ENCODE measurements around the gene ZDHHC9.
A peak's percentile ranks its signal among the peaks of the same experiment; 100 is the strongest.

The ZDHHC9 gene

GRCh38 chrX:129773649-129774458 lies 69.8 kb downstream of the ZDHHC9 start:
- no peak for DNase-seq (ENCODE audit: low read depth, low spot score)
- no peak overlapping the region for H3K4me3 ChIP-seq (ENCODE audit: low read length)

DNA sequence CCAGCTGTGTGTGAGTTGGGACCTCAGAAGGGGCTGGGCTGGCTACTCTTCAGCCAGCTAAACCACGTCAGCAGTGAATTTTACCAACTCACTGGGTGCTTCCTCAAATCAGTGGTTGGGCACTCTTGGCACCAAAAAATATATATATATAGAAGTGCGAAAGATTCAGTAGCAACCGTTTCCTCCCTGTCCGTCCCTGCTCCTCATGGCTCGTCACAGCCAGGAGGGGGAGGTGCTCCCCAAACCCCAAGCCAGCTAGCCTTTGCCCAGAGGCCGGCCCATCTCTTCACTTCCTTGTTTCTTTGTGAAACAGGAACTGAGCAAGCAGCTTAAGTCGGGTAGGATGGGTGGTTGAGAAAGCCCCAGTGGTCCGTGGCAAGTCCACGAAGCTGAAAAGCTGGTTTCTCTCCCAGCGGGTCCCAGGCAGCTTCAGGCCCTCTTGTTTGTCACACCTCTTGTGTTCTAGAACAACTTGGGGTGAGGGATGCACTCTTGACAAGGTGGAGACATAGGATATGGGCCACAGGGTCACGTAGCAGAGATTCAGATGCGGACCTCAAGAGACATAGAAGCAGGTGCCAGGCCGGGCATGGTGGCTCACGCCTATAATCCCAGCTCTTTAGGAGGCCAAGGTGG lies 70.8 kb downstream of the ZDHHC9 start:
- no peak overlapping the region for H3K4me3 ChIP-seq (ENCODE audit: low read length)
- DNase-seq (ENCODE audit: low read depth, low spot score) = no peak

DNA sequence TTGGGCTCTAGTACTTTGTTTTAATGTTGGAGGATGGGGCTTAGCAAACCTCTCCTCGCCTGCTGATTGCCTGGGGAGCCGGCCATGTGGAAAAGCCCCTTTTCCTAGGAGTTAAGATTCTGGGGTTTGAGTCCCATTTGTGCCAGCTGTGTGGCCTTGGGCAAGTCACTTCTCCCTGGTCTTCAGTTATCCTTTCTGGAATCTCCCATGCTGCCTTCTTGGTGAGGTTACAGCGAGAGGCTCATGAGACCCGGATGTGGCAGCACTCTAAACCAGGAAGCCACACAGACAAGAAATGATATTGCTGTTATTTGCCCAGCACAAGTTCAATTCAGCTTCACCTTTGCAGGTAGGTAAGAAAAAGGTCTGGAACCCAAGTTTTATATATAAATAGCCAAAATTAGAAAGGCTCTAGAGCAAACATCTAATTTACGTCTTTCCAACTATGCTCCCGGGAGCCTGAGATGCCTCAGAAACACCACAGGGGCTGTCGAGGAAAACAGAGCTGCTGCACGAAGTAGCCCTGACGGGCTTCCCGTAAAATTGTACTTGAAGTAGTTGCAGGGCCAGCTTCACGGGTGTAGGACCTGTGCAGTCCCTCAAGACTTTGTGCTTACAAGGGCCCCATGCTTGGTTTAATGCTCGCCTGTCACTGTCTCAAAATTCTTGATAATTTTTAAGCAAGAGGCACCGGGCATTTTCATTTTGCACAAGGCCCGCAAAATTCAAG lies 72.3 kb downstream of the ZDHHC9 start:
- peak; percentile 67 for DNase-seq (ENCODE audit: low read depth, low spot score)
- peak overlapping the region; percentile 16 for H3K4me3 ChIP-seq (ENCODE audit: low read length)

- peak; percentile 97 for DNase-seq (ENCODE audit: low read depth, low spot score)
- H3K4me3 ChIP-seq (ENCODE audit: low read length) = peak overlapping the region; percentile 38
These were observed 74.1 kb downstream of the ZDHHC9 start for GRCh38 chrX:129769467-129770154.

GRCh38 chrX:129768586-129769466 lies 74.9 kb downstream of the ZDHHC9 start:
- peak overlapping the region; percentile 38 for H3K4me3 ChIP-seq (ENCODE audit: low read length)
- DNase-seq (ENCODE audit: low read depth, low spot score) = no peak

DNA sequence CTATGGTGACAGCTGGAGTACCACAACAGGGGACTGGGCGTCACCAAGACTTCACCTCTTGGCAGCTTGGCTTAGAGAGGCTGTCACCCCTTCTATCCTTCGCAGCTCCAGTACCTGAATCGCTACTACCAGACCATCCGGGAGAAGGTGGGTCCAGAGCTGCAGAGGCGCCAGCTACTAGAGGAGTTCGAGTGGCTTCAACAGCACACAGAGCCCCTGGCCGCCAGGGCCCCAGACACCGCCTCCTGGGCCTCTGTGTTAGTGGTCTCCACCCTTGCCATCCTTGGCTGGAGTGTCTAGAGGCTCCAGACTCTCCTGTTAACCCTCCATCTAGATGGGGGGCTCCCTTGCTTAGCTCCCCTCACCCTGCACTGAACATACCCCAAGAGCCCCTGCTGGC lies 75.5 kb downstream of the ZDHHC9 start:
- H3K4me3 ChIP-seq (ENCODE audit: low read length) = no peak overlapping the region
- no peak for DNase-seq (ENCODE audit: low read depth, low spot score)

DNA sequence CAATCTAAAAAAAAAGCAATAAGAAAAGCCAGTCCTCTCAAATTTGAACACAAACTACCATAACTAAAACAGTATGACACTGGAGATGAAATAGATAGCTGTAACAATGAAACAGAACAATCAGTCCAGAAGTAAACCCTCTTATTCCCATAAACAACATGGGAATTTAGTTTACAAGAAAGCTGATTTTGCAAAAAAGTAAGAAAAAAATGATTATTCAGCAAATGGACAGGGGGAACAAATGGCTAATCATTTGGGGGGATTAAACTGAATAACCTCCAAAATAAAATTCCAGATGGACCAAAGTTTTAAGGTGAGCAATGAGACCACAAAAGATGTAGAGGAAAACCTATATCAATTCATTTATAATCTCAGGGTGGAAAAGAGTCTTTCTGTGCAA lies 80.0 kb downstream of the ZDHHC9 start:
- no peak overlapping the region for H3K4me3 ChIP-seq (ENCODE audit: low read length)
- no peak for DNase-seq (ENCODE audit: low read depth, low spot score)

GRCh38 chrX:129762448-129762847 lies 81.2 kb downstream of the ZDHHC9 start:
- no peak overlapping the region for H3K4me3 ChIP-seq (ENCODE audit: low read length)
- no peak for DNase-seq (ENCODE audit: low read depth, low spot score)

DNA sequence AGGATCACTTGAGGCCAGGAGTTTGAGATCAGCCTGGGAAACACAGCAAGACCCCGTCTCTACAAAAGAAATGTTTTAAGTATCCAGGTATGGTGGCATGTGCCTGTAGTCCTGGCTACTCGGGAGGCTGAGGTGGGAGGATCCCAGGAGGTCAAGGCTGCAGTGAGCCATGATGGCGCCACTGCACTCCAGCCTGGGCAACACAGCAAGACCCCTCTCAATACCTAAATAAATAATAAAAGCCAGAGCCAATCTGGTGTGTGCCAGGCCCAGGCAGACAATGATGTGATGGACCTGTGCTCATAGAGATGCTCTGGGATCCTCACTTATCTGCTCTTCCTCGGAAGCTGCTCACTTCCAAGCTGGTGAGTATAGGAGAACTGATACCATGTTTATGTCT lies 82.1 kb downstream of the ZDHHC9 start:
- no peak for DNase-seq (ENCODE audit: low read depth, low spot score)
- no peak overlapping the region for H3K4me3 ChIP-seq (ENCODE audit: low read length)

- no peak overlapping the region for H3K4me3 ChIP-seq (ENCODE audit: low read length)
- DNase-seq (ENCODE audit: low read depth, low spot score) = no peak
These were observed 82.7 kb downstream of the ZDHHC9 start for GRCh38 chrX:129760981-129761380.

DNA sequence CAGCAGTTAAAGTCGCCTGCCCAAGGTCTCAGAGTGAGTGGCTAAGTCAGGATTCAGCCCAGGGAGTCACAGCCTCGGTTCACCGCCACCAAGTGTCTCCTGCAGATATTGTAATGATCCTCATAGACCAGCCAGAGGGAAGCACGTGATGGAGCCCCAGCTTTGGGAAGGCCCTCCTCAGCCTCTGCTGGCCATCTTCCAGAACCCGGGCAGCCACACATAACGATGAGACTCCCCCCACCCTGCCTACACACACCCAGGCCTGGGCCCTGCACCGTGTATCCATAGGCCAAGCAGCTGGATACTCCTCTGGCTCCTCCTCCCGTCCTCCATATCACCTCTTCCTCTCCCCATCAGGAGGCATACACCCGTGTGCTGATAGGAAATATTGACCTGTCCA lies 83.5 kb downstream of the ZDHHC9 start:
- no peak overlapping the region for H3K4me3 ChIP-seq (ENCODE audit: low read length)
- no peak for DNase-seq (ENCODE audit: low read depth, low spot score)

DNA sequence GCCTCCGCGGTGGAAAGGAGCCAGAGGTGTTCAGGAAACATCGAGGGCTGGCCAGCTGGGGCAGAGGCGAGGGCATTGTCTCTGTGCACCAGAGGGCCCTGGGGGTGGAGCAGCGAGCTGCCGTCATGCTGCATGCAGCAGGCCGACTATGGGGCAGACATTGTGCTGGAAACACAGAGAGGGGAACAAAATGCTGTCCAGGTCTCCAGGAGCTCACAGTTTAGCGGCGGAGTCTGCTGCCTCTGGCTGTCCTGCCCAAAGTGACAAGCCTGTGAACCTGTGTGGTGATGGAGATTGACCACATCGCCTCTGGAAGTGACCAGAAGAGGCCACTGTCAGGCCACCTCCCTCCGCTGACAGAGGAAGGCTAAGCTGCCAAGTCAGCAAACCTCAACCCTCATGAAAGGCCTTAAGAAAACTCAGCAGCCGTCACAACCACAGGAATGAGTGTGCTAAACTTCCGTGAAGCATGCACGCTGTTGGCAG lies 84.1 kb downstream of the ZDHHC9 start:
- peak; percentile 83 for DNase-seq (ENCODE audit: low read depth, low spot score)
- no peak overlapping the region for H3K4me3 ChIP-seq (ENCODE audit: low read length)

DNA sequence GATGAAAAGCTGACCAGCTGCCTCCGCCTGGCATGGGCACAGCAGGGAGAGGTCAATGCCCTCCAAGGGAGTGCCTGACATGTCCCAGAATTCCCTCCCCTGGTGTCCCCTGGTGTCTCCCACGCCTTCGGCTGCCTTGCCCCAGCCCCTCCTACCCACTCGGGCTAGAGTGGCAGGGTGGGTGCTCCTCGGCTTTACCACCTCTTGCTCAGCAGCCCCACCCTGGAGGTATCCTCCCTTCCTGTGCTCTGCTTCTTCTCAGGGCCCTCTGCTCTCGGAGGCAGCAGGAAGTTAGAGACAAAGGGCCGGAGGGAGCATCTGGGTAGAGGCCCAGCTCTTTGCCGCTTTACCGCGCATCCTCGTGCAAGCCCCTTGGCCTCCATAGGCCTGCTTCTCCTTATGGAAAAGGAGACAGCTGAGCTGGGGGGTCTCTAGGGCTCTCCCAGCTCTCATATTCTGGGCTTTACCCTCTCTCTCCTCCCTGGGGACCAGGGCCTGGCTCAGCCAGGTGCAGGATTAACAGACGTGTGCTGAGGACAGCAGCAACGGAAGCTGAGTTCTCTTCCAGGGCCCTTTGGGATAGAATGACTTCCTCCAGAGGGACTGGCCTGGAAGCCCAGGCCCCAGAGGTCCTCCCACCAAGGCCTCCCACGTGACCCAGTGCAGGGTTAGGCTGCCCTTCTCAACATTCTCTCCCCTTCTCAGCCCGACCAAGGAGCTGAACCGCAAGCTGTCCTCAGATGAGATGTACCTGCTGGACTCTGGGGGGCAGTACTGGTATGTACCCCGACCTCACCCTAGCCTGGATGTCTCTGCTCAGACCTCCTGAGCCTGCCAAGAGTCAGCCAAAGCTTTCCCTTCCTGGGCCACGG lies 87.7 kb downstream of the ZDHHC9 start:
- peak overlapping the region; percentile 34 for H3K4me3 ChIP-seq (ENCODE audit: low read length)
- no peak for DNase-seq (ENCODE audit: low read depth, low spot score)

DNA sequence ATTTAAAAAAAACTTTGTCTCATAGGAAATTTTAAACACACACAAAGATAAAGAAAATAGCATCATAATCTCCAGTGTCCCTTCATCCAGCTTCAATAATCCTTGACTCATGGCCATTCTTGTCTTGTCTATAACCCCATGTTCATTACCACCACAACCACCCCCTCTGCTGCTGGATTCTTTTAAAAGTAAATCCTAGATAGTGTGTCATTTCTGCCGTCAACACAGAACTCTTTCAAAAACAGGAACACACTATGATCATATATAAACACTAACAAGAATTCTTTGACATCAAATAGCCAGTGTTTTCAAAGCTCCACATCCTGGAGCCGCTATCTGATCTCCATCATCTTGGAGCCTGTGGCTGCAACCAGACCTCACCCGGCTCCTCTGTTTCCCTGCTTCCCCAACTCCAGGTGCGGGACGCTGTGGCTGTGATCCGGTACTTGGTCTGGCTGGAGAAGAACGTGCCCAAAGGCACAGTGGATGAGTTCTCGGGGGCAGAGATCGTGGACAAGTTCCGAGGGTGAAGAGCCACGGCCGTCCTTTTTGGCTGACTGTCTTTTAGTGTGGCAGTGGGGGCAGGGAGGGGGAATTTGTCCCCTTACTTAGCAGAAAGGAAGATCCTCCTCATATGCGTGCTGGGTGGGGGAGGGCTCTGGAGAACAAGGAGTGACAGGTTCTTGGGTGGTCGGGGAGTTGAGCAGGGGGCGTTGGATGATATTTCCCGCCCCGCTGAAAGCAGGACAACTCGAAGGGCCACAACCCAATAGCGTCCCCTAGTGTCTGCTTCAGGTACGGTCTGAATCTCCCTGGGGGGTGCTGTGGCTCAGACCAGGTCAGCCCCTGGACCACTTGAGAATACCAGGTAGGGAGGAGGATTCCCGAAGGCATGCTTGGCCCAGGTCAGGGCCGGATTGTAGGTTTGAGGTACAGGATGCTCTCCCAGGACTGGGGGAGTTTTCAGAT lies 89.3 kb downstream of the ZDHHC9 start:
- no peak for DNase-seq (ENCODE audit: low read depth, low spot score)

More for the DNA sequence above, 89.3 kb downstream of the ZDHHC9 start:
- no peak overlapping the region for H3K4me3 ChIP-seq (ENCODE audit: low read length)

Data from Jurkat, Clone E6-1 (cell line).